Measurements from ENCODE around the gene PHIP.
"Not testable (repeated sequence)": the region's sequence is repeated elsewhere in the genome, so short reads cannot be mapped to it uniquely, and the experiment has no call there.

Gene PHIP

DNA sequence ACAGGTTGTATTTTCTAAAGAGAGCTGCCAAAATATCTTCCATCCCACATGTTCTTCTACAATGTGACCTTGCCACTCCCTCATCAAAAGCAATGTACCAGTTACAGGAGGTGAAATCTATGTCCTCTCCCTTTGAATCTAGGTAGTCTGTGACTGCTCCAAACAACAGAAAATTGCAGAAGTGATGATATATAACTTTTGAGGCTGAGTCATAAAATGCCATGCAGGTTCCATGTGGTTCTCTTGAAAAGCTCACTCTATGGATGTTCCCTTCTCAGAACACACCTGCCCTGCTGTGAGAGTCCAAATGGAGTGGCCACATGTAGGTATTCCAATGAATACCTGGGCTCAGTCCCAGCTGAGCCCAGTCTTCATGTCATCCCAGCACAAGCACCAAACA, 16.9 kb upstream of the PHIP start:
- Histone ChIP-seq H3K4me1 (ENCODE audit: low read depth, poor library complexity, severe bottlenecking) (no peaks in the 10 kb centered on the region), H3K27me3 (ENCODE audit: insufficient read depth, low read depth) (no peaks in the 10 kb centered on the region), H3K9ac (no peak overlapping the region), H2AFZ (ENCODE audit: low read depth) (no peak overlapping the region), H3K36me3 (ENCODE audit: insufficient read depth) (no peaks in the 10 kb centered on the region), H4K20me1 (ENCODE audit: insufficient read depth) (no peaks in the 10 kb centered on the region), H3K79me2 (ENCODE audit: insufficient read depth, low read depth) (no peaks in the 10 kb centered on the region), H3K27ac (no peak overlapping the region), H3K4me3 (IDR thresholded peaks at IDR 0.05; ENCODE audit: insufficient read depth, low read depth, low read length) (no peak overlapping the region), H3K4me2 (no peak overlapping the region)
- TF ChIP-seq, protein P1, sequence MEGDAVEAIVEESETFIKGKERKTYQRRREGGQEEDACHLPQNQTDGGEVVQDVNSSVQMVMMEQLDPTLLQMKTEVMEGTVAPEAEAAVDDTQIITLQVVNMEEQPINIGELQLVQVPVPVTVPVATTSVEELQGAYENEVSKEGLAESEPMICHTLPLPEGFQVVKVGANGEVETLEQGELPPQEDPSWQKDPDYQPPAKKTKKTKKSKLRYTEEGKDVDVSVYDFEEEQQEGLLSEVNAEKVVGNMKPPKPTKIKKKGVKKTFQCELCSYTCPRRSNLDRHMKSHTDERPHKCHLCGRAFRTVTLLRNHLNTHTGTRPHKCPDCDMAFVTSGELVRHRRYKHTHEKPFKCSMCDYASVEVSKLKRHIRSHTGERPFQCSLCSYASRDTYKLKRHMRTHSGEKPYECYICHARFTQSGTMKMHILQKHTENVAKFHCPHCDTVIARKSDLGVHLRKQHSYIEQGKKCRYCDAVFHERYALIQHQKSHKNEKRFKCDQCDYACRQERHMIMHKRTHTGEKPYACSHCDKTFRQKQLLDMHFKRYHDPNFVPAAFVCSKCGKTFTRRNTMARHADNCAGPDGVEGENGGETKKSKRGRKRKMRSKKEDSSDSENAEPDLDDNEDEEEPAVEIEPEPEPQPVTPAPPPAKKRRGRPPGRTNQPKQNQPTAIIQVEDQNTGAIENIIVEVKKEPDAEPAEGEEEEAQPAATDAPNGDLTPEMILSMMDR (conservative IDR thresholded peaks at IDR 0.05; ENCODE audit: low read depth, low read length): no peak

DNA sequence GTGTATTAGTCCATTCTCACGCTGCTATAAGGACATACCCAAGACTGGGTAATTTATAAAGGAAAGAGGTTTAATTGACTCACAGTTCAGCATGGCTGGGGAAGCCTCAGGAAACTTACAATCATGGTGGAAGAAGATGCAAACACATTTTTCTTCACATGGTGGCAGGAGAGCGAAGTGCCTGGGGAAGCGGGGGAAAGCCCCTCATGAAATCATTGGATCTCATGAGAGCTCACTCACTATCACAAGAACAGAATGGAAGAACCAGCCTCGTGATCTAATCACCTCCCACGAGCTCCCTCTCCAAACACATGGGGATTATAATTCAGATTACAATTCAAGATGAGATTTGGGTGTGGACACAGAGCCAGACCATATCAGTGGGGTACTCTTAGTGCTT, 13.7 kb upstream of the PHIP start:
- H3K79me2 ChIP-seq (ENCODE audit: insufficient read depth, low read depth); H2AFZ ChIP-seq (ENCODE audit: low read depth); H3K27ac ChIP-seq; H3K27me3 ChIP-seq (ENCODE audit: insufficient read depth, low read depth); H3K4me2 ChIP-seq; H3K36me3 ChIP-seq (ENCODE audit: insufficient read depth); H3K9ac ChIP-seq; H4K20me1 ChIP-seq (ENCODE audit: insufficient read depth); H3K4me1 ChIP-seq (ENCODE audit: low read depth, poor library complexity, severe bottlenecking); H3K4me3 ChIP-seq (IDR thresholded peaks at IDR 0.05; ENCODE audit: insufficient read depth, low read depth, low read length): not testable (repeated sequence)

DNA sequence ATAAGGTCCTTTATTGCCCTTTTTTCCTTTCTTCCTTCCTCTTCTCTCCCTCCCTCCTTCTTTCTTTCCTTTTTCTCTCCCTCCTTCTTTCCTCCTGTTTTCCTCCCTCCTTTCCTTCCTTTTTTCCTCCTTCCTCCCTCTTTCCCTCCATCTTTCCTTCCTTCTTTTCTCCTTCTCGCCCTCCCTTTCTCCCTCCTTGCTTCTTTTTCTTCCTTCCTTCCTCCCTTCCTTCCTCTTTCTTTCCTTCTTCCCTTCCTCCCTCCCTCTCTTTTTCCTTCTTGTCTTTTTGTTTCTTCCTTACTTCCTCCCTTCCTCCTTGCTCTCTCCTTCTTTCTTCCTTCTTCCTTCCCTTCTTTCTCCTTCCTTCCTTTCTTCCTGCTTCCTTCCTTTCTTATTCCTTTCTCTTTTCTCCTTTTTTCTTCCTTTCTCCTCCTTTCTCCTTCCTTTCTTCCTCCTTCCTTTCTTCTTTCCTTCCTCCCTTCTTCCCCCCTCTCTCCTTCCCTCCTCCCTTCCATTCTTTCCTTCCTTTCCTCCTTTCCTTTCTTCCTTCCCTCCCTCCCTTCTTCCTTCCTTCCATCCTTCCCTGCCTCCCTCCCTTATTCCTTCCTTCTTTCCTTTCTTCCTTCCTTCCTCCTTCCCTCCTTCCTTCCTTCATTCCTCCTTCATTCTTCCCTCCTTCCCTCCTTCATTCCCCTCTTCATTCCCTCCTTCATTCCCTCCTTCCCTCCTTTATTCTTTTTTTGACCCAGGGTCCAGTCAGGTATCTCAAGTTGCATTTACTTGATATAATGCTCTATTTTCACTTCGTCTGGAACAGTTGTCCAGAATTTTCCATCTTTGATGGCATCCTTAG, 11.7 kb upstream of the PHIP start:
- H4K20me1 ChIP-seq (ENCODE audit: insufficient read depth): no peaks in the 10 kb centered on the region
- no peak overlapping the region for H3K27ac ChIP-seq
- no peak overlapping the region for H2AFZ ChIP-seq (ENCODE audit: low read depth)
- no peaks in the 10 kb centered on the region for H3K79me2 ChIP-seq (ENCODE audit: insufficient read depth, low read depth)
- H3K36me3 ChIP-seq (ENCODE audit: insufficient read depth): no peaks in the 10 kb centered on the region
- H3K4me1 ChIP-seq (ENCODE audit: low read depth, poor library complexity, severe bottlenecking): no peaks in the 10 kb centered on the region
- TF ChIP-seq, protein P1 (conservative IDR thresholded peaks at IDR 0.05; ENCODE audit: low read depth, low read length): no peak
- no peaks in the 10 kb centered on the region for H3K27me3 ChIP-seq (ENCODE audit: insufficient read depth, low read depth)
- no peak overlapping the region for H3K4me3 ChIP-seq (IDR thresholded peaks at IDR 0.05; ENCODE audit: insufficient read depth, low read depth, low read length)
- H3K4me2 ChIP-seq: no peak overlapping the region
- H3K9ac ChIP-seq: no peak overlapping the region

DNA sequence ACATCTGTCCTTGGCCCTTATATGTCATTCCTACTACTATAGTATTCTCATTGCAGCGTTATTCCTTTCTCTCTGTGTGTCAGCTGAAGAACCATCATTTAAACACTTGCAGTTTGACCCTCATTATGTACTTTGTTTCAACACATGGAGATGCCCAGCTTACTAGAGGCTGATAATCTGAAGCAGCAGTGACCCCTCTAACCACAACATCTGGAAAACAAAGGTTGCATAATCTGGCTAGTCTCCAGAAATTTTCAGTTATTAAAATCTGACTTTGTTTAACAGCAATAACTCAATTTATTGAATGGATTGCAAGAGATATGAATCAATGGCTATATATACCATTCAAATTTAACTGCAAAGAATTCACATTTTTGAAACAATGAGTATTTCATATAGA, 6.6 kb upstream of the PHIP start:
- Histone ChIP-seq H3K4me3 (IDR thresholded peaks at IDR 0.05; ENCODE audit: insufficient read depth, low read depth, low read length) (no peak overlapping the region), H3K4me2 (no peak overlapping the region), H4K20me1 (ENCODE audit: insufficient read depth) (no peaks in the 10 kb centered on the region), H3K27me3 (ENCODE audit: insufficient read depth, low read depth) (no peaks in the 10 kb centered on the region), H3K27ac (no peak overlapping the region), H3K9ac (no peak overlapping the region), H3K36me3 (ENCODE audit: insufficient read depth) (no peaks in the 10 kb centered on the region), H3K4me1 (ENCODE audit: low read depth, poor library complexity, severe bottlenecking) (peaks cover 8% of the 10 kb centered on the region), H3K79me2 (ENCODE audit: insufficient read depth, low read depth) (peaks cover 7% of the 10 kb centered on the region; the same call in 1 of the 2 replicates), H2AFZ (ENCODE audit: low read depth) (no peak overlapping the region)
- TF ChIP-seq, protein P1 (conservative IDR thresholded peaks at IDR 0.05; ENCODE audit: low read depth, low read length): no peak

DNA sequence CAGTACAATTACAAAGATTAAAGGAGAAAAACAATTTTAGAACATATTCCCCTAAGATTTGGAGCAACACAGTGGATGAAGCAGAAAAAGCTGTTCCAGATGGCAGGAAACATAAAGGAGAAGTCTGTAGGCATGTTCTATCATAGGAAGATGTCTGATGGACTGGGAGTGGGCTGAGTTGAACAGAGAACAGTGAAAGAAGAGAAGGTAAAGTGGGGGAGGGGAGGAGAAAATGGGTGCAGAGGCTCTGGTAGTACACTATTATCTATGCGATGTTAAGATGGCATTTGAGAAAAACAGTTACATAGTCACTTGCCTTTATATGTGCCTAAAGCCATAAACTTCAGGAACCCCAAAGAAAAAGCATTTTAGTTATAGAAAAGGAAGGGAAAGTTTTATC, 4.2 kb upstream of the PHIP start:
- Histone ChIP-seq H3K4me2 (no peak overlapping the region), H4K20me1 (ENCODE audit: insufficient read depth) (no peaks in the 10 kb centered on the region), H2AFZ (ENCODE audit: low read depth) (no peak overlapping the region), H3K27ac (no peak overlapping the region), H3K4me1 (ENCODE audit: low read depth, poor library complexity, severe bottlenecking) (peaks cover 9% of the 10 kb centered on the region), H3K4me3 (IDR thresholded peaks at IDR 0.05; ENCODE audit: insufficient read depth, low read depth, low read length) (no peak overlapping the region), H3K9ac (no peak overlapping the region), H3K36me3 (ENCODE audit: insufficient read depth) (no peaks in the 10 kb centered on the region), H3K27me3 (ENCODE audit: insufficient read depth, low read depth) (no peaks in the 10 kb centered on the region), H3K79me2 (ENCODE audit: insufficient read depth, low read depth) (peaks cover 11% of the 10 kb centered on the region; the same call in 1 of the 2 replicates)
- TF ChIP-seq, protein P1 (conservative IDR thresholded peaks at IDR 0.05; ENCODE audit: low read depth, low read length): no peak

Data from KMS-11 (cell line).